ENCODE measurements around the gene DOCK3.

GRCh38 chr3:51279448-51279847, 604.7 kb downstream of the DOCK3 start:
- TF ChIP-seq CTCF (conservative IDR thresholded peaks at IDR 0.05; ENCODE audit: low read depth, low read length) (no peak), EZH2 (IDR thresholded peaks at IDR 0.05; ENCODE audit: borderline replicate concordance, low read depth, low read length, poor library complexity, severe bottlenecking) (no peak)
